SK-N-SH (cell line): ENCODE data around the gene MYOM3. TPM values are rescaled to one million over a fixed set of nuclear protein-coding genes. Genes with fewer than 3 reads are reported as not detected.

ENCODE experiments used
- CTCF ChIA-PET: fragments of 300-600, 350-600 bp; formaldehyde crosslinking; extraction: SDS; loops from one replicate; lab custom pipeline; 2021; lab: Yijun Ruan, JAX
- POLR2A ChIA-PET: fragments of 350-600 bp; sonication (Branson Sonifier 250); formaldehyde crosslinking; extraction: SDS; loops from one replicate; lab custom pipeline; 2020; ENCODE audit warnings: antibody characterized with exemption, inconsistent platforms; lab: Yijun Ruan, JAX
- DNase-seq: peaks from one replicate; pipeline ENCODE4 v3.0.0; 2012
- H2AFZ ChIP-seq: fragments of 200-600 bp; sonication (generic); 2 replicates; pipeline ENCODE4 v1.8.1; 2016; ENCODE audit warnings: antibody characterized with exemption, mild to moderate bottlenecking, low read depth
- H3F3A ChIP-seq: fragments of 200-600 bp; sonication (generic); replicated peaks from 2 replicates; pipeline ENCODE3; 2016; ENCODE audit warnings: antibody characterized with exemption, mild to moderate bottlenecking; ENCODE audit not compliant: insufficient read depth
- H3K27ac ChIP-seq, 2 experiments: fragments of 200-500 bp in 1 of 2; fragments of 200-600 bp in 1 of 2; sonication (Bioruptor generic) in 1 of 2; sonication (generic), shearing (Covaris generic) in 1 of 2; 2 replicates each; pipeline versions ENCODE4 v1.5.1 to v1.6.1; 2014 to 2016; ENCODE audit warnings: low read depth in 2 of 2, inconsistent platforms in 1 of 2, low read length in 1 of 2, mild to moderate bottlenecking in 1 of 2, mixed read lengths in 1 of 2
- H3K27me3 ChIP-seq: fragments of 200-600 bp; sonication (generic), shearing (Covaris generic); 2 replicates; pipeline ENCODE4 v1.6.1; 2016; ENCODE audit warnings: mixed run types; ENCODE audit not compliant: insufficient read depth
- H3K36me3 ChIP-seq, 2 experiments: fragments of 200-500 bp in 1 of 2; fragments of 200-600 bp in 1 of 2; sonication (Bioruptor generic) in 1 of 2; sonication (generic) in 1 of 2; replicated peaks in 1 of 2; 2 replicates each; pipeline versions ENCODE3 to v1.5.1; 2014 to 2016; ENCODE audit warnings: low read length in 1 of 2, mild to moderate bottlenecking in 1 of 2; ENCODE audit not compliant: insufficient read depth in 2 of 2, control insufficient read depth in 1 of 2
- H3K4me1 ChIP-seq, 2 experiments: fragments of 200-500 bp in 1 of 2; fragments of 200-600 bp in 1 of 2; sonication (Bioruptor generic) in 1 of 2; sonication (generic), shearing (Covaris generic) in 1 of 2; 2 replicates each; pipeline versions ENCODE4 v1.5.1 to v1.6.1; 2014 to 2016; ENCODE audit warnings: low read depth in 1 of 2, low read length in 1 of 2, mixed run types in 1 of 2; ENCODE audit not compliant: insufficient read depth in 2 of 2, control insufficient read depth in 1 of 2
- H3K4me2 ChIP-seq: fragments of 200-600 bp; sonication (generic), shearing (Covaris generic); 2 replicates; pipeline ENCODE4 v1.6.1; 2017; ENCODE audit warnings: mixed run types
- H3K4me3 ChIP-seq, 2 experiments: fragments of 200-500 bp in 1 of 2; fragments of 200-600 bp in 1 of 2; sonication (Bioruptor generic) in 1 of 2; sonication (generic), shearing (Covaris generic) in 1 of 2; 2 replicates each; pipeline versions ENCODE4 v1.5.1 to v1.8.1; 2014 to 2016; ENCODE audit warnings: low read depth in 2 of 2, inconsistent platforms in 1 of 2, low read length in 1 of 2, mild to moderate bottlenecking in 1 of 2, mixed read lengths in 1 of 2, moderate library complexity in 1 of 2
- H3K79me2 ChIP-seq: fragments of 200-600 bp; sonication (generic); 2 replicates; pipeline ENCODE4 v1.8.1; 2017; ENCODE audit warnings: mild to moderate bottlenecking; ENCODE audit not compliant: insufficient read depth
- H3K9ac ChIP-seq: fragments of 200-600 bp; sonication (generic); 2 replicates; pipeline ENCODE4 v1.6.1; 2017; ENCODE audit warnings: mixed run types
- H3K9me2 ChIP-seq: fragments of 200-600 bp; sonication (generic); 2 replicates; pipeline ENCODE4 v1.6.1; 2017; ENCODE audit warnings: mixed run types
- H3K9me3 ChIP-seq: fragments of 200-600 bp; sonication (generic); 2 replicates; pipeline ENCODE4 v1.6.1; 2017; ENCODE audit warnings: mixed run types, mild to moderate bottlenecking, moderate library complexity
- H4K20me1 ChIP-seq: fragments of 200-600 bp; sonication (generic); 2 replicates; pipeline ENCODE4 v1.6.1; 2017; ENCODE audit warnings: mild to moderate bottlenecking, mixed run types; ENCODE audit not compliant: insufficient read depth
- CTCF ChIP-seq: fragments of 200-600 bp; sonication (generic); IDR thresholded peaks from 2 replicates; pipeline ENCODE4 v1.6.1; 2017; ENCODE audit warnings: antibody characterized with exemption, mild to moderate bottlenecking, moderate library complexity
- EP300 ChIP-seq, 2 experiments: IDR thresholded peaks; 2 replicates each; pipeline versions ENCODE4 v1.4.0 to v1.6.1; 2012; ENCODE audit warnings: borderline replicate concordance in 1 of 2, low read depth in 1 of 2, low read length in 1 of 2
- FOXJ3 ChIP-seq: sonication (generic); formaldehyde crosslinking; IDR thresholded peaks from 2 replicates; pipeline ENCODE4 v1.5.1; 2020; ENCODE audit warnings: mild to moderate bottlenecking, missing genetic modification reagents
- GATA2 ChIP-seq: sonication (generic); formaldehyde crosslinking; IDR thresholded peaks from 2 replicates; pipeline ENCODE4 v1.5.0; 2020; ENCODE audit warnings: mild to moderate bottlenecking, missing genetic modification reagents
- JUND ChIP-seq: IDR thresholded peaks from 2 replicates; pipeline ENCODE4 v1.4.0; 2012
- NRF1 ChIP-seq: IDR thresholded peaks from 2 replicates; pipeline ENCODE4 v1.6.1; 2012; ENCODE audit warnings: low read depth, mild to moderate bottlenecking, low read length
- RXRA ChIP-seq: IDR thresholded peaks from 2 replicates; pipeline ENCODE4 v1.4.0; 2012; ENCODE audit warnings: low read depth, mild to moderate bottlenecking, borderline replicate concordance
- SIN3A ChIP-seq: IDR thresholded peaks from 2 replicates; pipeline ENCODE4 v1.6.1; 2012; ENCODE audit warnings: low read depth, mild to moderate bottlenecking, low read length, moderate library complexity, borderline replicate concordance
- SMC3 ChIP-seq: IDR thresholded peaks from 2 replicates; pipeline ENCODE4 v1.6.1; 2012; ENCODE audit warnings: low read depth, low read length, improper control_type of control experiment
- TCF12 ChIP-seq: IDR thresholded peaks from 2 replicates; pipeline ENCODE4 v1.4.0; 2012
- TEAD4 ChIP-seq: IDR thresholded peaks from 2 replicates; pipeline ENCODE4 v1.4.0; 2012; ENCODE audit warnings: mild to moderate bottlenecking, borderline replicate concordance; ENCODE audit not compliant: insufficient read depth
- whole genome bisulfite sequencing: methylation state at CpG from one replicate; pipeline ENCODE4 v1.1.6; 2017; ENCODE audit warnings: low lambda C conversion rate; 5-methylcytosine and 5-hydroxymethylcytosine counted together
- polyA plus RNA-seq, 3 experiments: library from polyadenylated mRNA; depleted of rRNA; stranded (reverse); fragments of >200 nt; gene quantifications; 2 replicates each; pipeline ENCODE4 v1.2.3, GENCODE V29; 2012
- TF ChIP-seq, protein P1 (sequence below): fragments of 150-350 bp; IDR thresholded peaks from 2 replicates; pipeline ENCODE4 v1.6.1; 2017; ENCODE audit warnings: antibody characterized with exemption, low read length, low read depth, borderline replicate concordance

Gene MYOM3
- polyA plus RNA-seq, 1 of the 3 experiments (the other 2 are of a cell fraction): 0.02 TPM

DNA sequence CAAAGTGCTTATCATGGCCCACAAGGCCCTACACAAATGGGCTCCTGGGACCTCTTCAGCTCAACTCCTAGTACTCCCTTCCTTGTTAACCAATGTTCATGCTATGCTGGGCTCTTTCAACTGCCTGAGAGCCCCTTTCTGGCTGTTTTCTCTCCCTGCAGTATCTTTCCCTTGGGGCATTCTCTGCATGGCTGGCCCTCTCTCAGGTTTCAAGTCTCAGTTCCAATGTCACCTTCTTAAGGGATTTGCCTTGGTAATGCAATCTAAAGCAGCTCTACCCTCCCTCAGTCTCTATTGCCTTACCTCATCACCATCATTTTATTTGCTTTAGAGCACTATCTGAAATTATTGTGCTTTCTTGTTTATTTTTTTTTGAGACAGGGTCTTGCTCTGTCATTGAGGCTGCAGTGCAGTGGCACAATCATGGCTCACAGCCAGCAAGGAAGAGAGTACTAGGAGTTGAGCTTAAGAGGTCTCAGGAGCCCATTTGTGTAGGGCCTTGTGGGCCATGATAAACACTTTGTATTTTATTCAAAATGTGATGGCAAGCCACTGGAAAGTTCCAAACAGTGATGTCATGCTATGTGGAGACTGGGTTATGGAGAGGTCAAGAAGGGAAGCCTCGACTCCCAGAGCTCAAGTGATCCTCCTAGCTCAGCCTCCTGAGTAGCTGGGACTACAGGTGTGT is 68.4 kb downstream of the MYOM3 start:
- no peaks in the 10 kb centered on the region for H3K9me3 ChIP-seq
- TF ChIP-seq GATA2 (CRISPR knock-in tag) (no peak), RXRA (no peak), TEAD4 (no peak), FOXJ3 (CRISPR knock-in tag) (no peak), SIN3A (no peak), CTCF (no peak)
- H3K36me3 ChIP-seq: no peaks in the 10 kb centered on the region
- peaks cover 11% of the 10 kb centered on the region for H3F3A ChIP-seq
- no peaks in the 10 kb centered on the region for H3K9me2 ChIP-seq
- 91% methylated on average over 1 of the region's 1 CpG for WGBS
- H3K79me2 ChIP-seq: no peaks in the 10 kb centered on the region
- H2AFZ ChIP-seq: no peak overlapping the region
- H3K4me3 ChIP-seq: no peak overlapping the region
- ChIA-PET CTCF (interaction anchor here (1.0 to 1.2 kb wide), 2 partner anchors 15 to 19 kb away, joined by 3 read pairs; no protein-coding TSS in a partner anchor), POLR2A (no interaction called here)
- no peak overlapping the region for H3K9ac ChIP-seq
- no peak overlapping the region for H3K27ac ChIP-seq
- H3K27me3 ChIP-seq: no peaks in the 10 kb centered on the region
- no peak overlapping the region for H3K4me2 ChIP-seq
- no peak for DNase-seq
- peaks cover 10 to 14% of the 10 kb centered on the region in 2 experiments; a peak in 3 of 4 replicates for H3K4me1 ChIP-seq
- H4K20me1 ChIP-seq: no peaks in the 10 kb centered on the region

DNA sequence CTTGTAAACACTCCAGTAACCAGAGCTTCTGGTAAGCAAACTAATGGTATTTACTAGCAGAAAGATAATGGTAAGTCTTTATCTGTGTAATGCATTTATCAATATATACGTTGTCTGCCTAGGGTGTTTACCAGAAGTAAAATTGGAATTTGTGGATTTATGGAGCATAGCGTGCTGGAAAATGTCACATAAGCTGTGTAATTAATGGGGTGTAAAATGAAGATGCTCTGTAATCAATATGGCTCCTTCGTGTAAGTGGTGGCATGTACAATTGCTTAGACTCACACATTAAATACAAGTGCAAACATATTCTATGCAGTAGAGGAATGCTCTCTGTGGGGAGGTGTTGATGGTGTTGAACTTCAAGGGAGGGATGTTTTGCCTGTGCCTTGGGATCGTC is 69.6 kb downstream of the MYOM3 start:
- ChIA-PET CTCF (no interaction called here), POLR2A (no interaction called here)
- Histone ChIP-seq H3K4me1 (peaks cover 10 to 14% of the 10 kb centered on the region in 2 experiments; a peak in 3 of 4 replicates), H3K79me2 (no peaks in the 10 kb centered on the region), H3F3A (peaks cover 11% of the 10 kb centered on the region), H3K27ac (no peak overlapping the region), H3K9ac (no peak overlapping the region), H3K9me3 (no peaks in the 10 kb centered on the region), H3K4me3 (no peak overlapping the region), H2AFZ (no peak overlapping the region), H3K4me2 (no peak overlapping the region), H4K20me1 (no peaks in the 10 kb centered on the region), H3K36me3 (no peaks in the 10 kb centered on the region), H3K9me2 (no peaks in the 10 kb centered on the region), H3K27me3 (no peaks in the 10 kb centered on the region)
- no peak for TF ChIP-seq TCF12
- no peak for TF ChIP-seq SMC3
- no peak for TF ChIP-seq JUND
- TF ChIP-seq, protein P1, sequence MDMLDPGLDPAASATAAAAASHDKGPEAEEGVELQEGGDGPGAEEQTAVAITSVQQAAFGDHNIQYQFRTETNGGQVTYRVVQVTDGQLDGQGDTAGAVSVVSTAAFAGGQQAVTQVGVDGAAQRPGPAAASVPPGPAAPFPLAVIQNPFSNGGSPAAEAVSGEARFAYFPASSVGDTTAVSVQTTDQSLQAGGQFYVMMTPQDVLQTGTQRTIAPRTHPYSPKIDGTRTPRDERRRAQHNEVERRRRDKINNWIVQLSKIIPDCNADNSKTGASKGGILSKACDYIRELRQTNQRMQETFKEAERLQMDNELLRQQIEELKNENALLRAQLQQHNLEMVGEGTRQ: no peak
- TF ChIP-seq NRF1: no peak
- TF ChIP-seq EP300 (IDR thresholded peaks at IDR 0.05; ENCODE audit: borderline replicate concordance in 1 of 2, low read depth in 1 of 2, low read length in 1 of 2): no peak
- DNase-seq: no peak
- 60% methylated on average over 4 of the region's 4 CpGs for WGBS
